Fibroblast of lung (primary cell): ENCODE data around the gene CTNNBIP1. TPM values are rescaled to one million over a fixed set of nuclear protein-coding genes. Genes with fewer than 3 reads are reported as not detected.

Experiments used
- DNase-seq, 2 donors: peaks; one replicate each; pipeline versions ENCODE4 v3.0.0 to v3.0.0-alpha.2; 2010; ENCODE audit warnings: low read depth in 2 of 2
- H2AFZ ChIP-seq: 2 replicates; pipeline ENCODE4 v1.5.1; 2012; ENCODE audit warnings: low read length, control low read depth, inconsistent platforms
- H3K27ac ChIP-seq: 2 replicates; pipeline ENCODE4 v1.5.1; 2011; ENCODE audit warnings: low read length, control low read depth; ENCODE audit not compliant: insufficient read depth
- H3K27me3 ChIP-seq: 2 replicates; pipeline ENCODE4 v1.5.1; 2011; ENCODE audit warnings: mild to moderate bottlenecking, low read length; ENCODE audit not compliant: control insufficient read depth, insufficient read depth
- H3K36me3 ChIP-seq: 2 replicates; pipeline ENCODE4 v1.5.1; 2011; ENCODE audit warnings: low read length; ENCODE audit not compliant: control insufficient read depth, insufficient read depth
- H3K4me1 ChIP-seq: 2 replicates; pipeline ENCODE4 v1.5.1; 2011; ENCODE audit warnings: low read length; ENCODE audit not compliant: control insufficient read depth, insufficient read depth; ENCODE audit errors: extremely low read depth
- H3K4me2 ChIP-seq: 2 replicates; pipeline ENCODE4 v1.5.1; 2011; ENCODE audit warnings: low read length, control low read depth; ENCODE audit not compliant: insufficient read depth; ENCODE audit errors: extremely low read depth
- H3K4me3 ChIP-seq, 4 experiments: fragments of 200-600 bp in 1 of 4; sonication (generic) in 1 of 4; replicated peaks in 1 of 4; 2 replicates each; pipeline ENCODE4 v1.5.1; 2011 to 2016; ENCODE audit warnings: low read length in 4 of 4, low read depth in 3 of 4, mild to moderate bottlenecking in 3 of 4, control low read depth in 2 of 4, inconsistent platforms in 1 of 4, mixed read lengths in 1 of 4; ENCODE audit not compliant: insufficient read depth in 1 of 4; ENCODE audit errors: control extremely low read depth in 1 of 4
- H3K79me2 ChIP-seq: 2 replicates; pipeline ENCODE4 v1.5.1; 2012; ENCODE audit warnings: mild to moderate bottlenecking, low read length, inconsistent platforms; ENCODE audit not compliant: control insufficient read depth, insufficient read depth
- H3K9ac ChIP-seq: 2 replicates; pipeline ENCODE4 v1.5.1; 2011; ENCODE audit warnings: mild to moderate bottlenecking, low read length, control low read depth; ENCODE audit not compliant: insufficient read depth
- H3K9me3 ChIP-seq: 2 replicates; pipeline ENCODE4 v1.5.1; 2012; ENCODE audit warnings: low read depth, low read length; ENCODE audit not compliant: control insufficient read depth, insufficient read depth
- H4K20me1 ChIP-seq: 2 replicates; pipeline ENCODE4 v1.5.1; 2011; ENCODE audit warnings: low read length; ENCODE audit not compliant: control insufficient read depth, insufficient read depth; ENCODE audit errors: extremely low read depth
- EZH2 ChIP-seq: IDR thresholded peaks from 2 replicates; pipeline ENCODE4 v1.5.1; 2012; ENCODE audit warnings: low read length, control low read depth, mild to moderate bottlenecking; ENCODE audit errors: missing control alignments
- polyA plus RNA-seq, 2 donors: library from polyadenylated mRNA; depleted of rRNA in 1 of 2; stranded (reverse) in 1 of 2; unstranded in 1 of 2; fragments of >200 nt; gene quantifications; 2 replicates each; pipeline ENCODE4 v1.2.1, GENCODE V29; 2011 to 2012; ENCODE audit warnings: missing spikeins in 1 of 2
- total RNA-seq: library from RNA; depleted of rRNA; stranded (reverse); fragments of >200 nt; gene quantifications from 2 replicates; pipeline ENCODE4 v1.2.1, GENCODE V29; 2014
- TF ChIP-seq, protein P1 (sequence below), 2 donors: IDR thresholded peaks in 1 of 2; conservative IDR thresholded peaks in 1 of 2; 1 replicate in 1 of 2; 2 replicates in 1 of 2; pipeline ENCODE4 v1.5.1; 2011 to 2012; ENCODE audit warnings: low read length in 2 of 2, control low read depth in 1 of 2, inconsistent platforms in 1 of 2, low read depth in 1 of 2, mild to moderate bottlenecking in 1 of 2

The CTNNBIP1 gene
- total and polyA plus RNA-seq, 2 donors (not counting 1 experiment from before 2014, with no cell fraction given): 16.5 to 19.0 TPM

DNA sequence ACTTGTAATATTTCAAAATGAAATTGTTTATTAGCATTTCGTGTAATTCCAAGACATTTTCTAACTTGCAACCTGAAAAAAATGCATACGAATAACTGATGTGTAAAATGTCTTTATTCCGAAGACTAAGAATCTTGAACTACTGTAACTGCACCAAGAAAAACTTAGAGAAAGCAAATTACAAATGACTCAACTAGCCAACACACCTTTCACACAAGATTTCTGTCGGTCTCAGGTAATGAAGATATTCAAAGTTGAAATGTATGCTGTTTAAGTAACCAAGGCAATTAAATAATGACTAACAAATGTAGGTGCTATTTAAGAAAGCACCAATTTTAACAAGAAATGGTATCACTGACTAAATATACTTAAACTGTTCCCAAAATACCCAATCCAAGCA lies 88.4 kb downstream of the CTNNBIP1 start:
- no peak overlapping the region for H3K4me2 ChIP-seq
- TF ChIP-seq, protein P1, sequence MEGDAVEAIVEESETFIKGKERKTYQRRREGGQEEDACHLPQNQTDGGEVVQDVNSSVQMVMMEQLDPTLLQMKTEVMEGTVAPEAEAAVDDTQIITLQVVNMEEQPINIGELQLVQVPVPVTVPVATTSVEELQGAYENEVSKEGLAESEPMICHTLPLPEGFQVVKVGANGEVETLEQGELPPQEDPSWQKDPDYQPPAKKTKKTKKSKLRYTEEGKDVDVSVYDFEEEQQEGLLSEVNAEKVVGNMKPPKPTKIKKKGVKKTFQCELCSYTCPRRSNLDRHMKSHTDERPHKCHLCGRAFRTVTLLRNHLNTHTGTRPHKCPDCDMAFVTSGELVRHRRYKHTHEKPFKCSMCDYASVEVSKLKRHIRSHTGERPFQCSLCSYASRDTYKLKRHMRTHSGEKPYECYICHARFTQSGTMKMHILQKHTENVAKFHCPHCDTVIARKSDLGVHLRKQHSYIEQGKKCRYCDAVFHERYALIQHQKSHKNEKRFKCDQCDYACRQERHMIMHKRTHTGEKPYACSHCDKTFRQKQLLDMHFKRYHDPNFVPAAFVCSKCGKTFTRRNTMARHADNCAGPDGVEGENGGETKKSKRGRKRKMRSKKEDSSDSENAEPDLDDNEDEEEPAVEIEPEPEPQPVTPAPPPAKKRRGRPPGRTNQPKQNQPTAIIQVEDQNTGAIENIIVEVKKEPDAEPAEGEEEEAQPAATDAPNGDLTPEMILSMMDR (conservative IDR thresholded peaks at IDR 0.05 in 1 of 2, IDR thresholded peaks at IDR 0.05 in 1 of 2; ENCODE audit: low read depth in 1 of 2, low read length in 2 of 2): no peak
- no peak for TF ChIP-seq EZH2
- no peak overlapping the region for H3K9ac ChIP-seq
- peaks cover 47% of the 10 kb centered on the region for H3K79me2 ChIP-seq
- H3K4me3 ChIP-seq: peak overlapping the region in 2 of 4 experiments; percentile 87
- no peaks in the 10 kb centered on the region for H3K27me3 ChIP-seq
- no peaks in the 10 kb centered on the region for H3K36me3 ChIP-seq
- no peak overlapping the region for H3K27ac ChIP-seq
- peaks cover 6% of the 10 kb centered on the region for H3K4me1 ChIP-seq
- no peaks in the 10 kb centered on the region for H3K9me3 ChIP-seq
- DNase-seq: no peak
- no peaks in the 10 kb centered on the region for H4K20me1 ChIP-seq
- no peak overlapping the region for H2AFZ ChIP-seq

DNA sequence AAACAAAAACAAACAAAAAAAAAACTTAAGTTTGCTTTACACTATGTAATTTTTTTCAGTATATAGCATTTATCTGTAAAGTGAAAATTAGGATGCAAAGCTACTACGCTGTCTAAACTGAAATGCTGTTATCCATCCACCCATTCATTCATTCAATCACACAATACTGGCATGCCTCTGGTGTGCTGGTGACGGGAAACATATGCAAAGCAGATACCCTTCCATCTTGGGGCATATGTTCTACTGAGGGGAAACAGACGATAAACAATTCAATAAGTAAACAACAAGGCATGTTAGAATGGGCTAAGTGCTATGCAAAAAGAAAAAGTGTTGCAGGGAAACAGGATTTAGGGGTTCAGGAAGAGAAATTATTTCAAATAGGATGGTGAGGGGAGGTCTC lies 89.5 kb downstream of the CTNNBIP1 start:
- H2AFZ ChIP-seq: no peak overlapping the region
- H3K9me3 ChIP-seq: no peaks in the 10 kb centered on the region
- H3K27ac ChIP-seq: no peak overlapping the region
- no peaks in the 10 kb centered on the region for H3K36me3 ChIP-seq
- H3K79me2 ChIP-seq: peaks cover 51% of the 10 kb centered on the region
- no peak for DNase-seq
- peaks cover 6% of the 10 kb centered on the region for H3K4me1 ChIP-seq
- no peaks in the 10 kb centered on the region for H3K27me3 ChIP-seq
- H3K9ac ChIP-seq: no peak overlapping the region
- TF ChIP-seq, protein P1 (conservative IDR thresholded peaks at IDR 0.05 in 1 of 2, IDR thresholded peaks at IDR 0.05 in 1 of 2; ENCODE audit: low read depth in 1 of 2, low read length in 2 of 2): no peak
- TF ChIP-seq EZH2: no peak
- H3K4me3 ChIP-seq: no peak overlapping the region
- H3K4me2 ChIP-seq: no peak overlapping the region
- no peaks in the 10 kb centered on the region for H4K20me1 ChIP-seq

DNA sequence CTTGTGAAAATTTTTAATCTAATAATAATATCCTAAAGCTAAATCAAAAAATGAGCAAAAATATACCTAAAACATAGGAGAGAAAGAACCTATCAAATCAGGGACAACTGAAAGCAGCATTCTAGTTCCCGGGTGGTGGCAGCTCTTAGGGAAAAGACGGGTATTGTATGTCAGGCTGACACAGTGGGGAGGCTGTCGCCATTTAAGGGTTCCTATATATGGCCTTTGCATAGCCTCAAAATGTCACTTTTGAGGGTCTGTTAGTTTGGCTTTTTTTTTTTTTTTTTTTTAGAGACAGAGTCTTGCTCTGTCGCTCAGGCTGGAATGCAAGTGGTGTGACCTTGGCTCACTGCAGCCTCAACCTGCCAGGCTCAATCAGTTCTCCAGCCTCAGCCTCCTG lies 92.3 kb downstream of the CTNNBIP1 start:
- TF ChIP-seq, protein P1 (conservative IDR thresholded peaks at IDR 0.05 in 1 of 2, IDR thresholded peaks at IDR 0.05 in 1 of 2; ENCODE audit: low read depth in 1 of 2, low read length in 2 of 2): no peak
- TF ChIP-seq EZH2: no peak
- Histone ChIP-seq H3K27me3 (no peaks in the 10 kb centered on the region), H3K4me1 (no peaks in the 10 kb centered on the region), H3K27ac (no peak overlapping the region), H4K20me1 (no peaks in the 10 kb centered on the region), H3K9ac (no peak overlapping the region), H3K79me2 (peaks cover 53% of the 10 kb centered on the region), H3K36me3 (no peaks in the 10 kb centered on the region), H3K4me2 (no peak overlapping the region), H2AFZ (no peak overlapping the region), H3K4me3 (no peak overlapping the region), H3K9me3 (no peaks in the 10 kb centered on the region)
- DNase-seq: no peak
